Upper lobe of right lung (tissue), 1 donor: ENCODE results near the gene ZNF248. TPM values are rescaled to one million over a fixed set of nuclear protein-coding genes. Genes with fewer than 3 reads are reported as not detected.

Experiments used
- ATAC-seq: fragments of 200-7000 bp; cut with Tn5 transposase; one replicate; pipeline ENCODE4 v1.9.1; 2020; ENCODE audit warnings: mild to moderate bottlenecking, moderate library complexity
- DNase-seq: peaks from one replicate; pipeline ENCODE4 v3.0.0-alpha.2; 2020
- H3K27ac ChIP-seq: fragments of 200-600 bp; one replicate; pipeline ENCODE4 v1.8.0; 2022
- H3K27me3 ChIP-seq: fragments of 200-600 bp; one replicate; pipeline ENCODE4 v1.8.0; 2022; ENCODE audit warnings: mild to moderate bottlenecking
- H3K36me3 ChIP-seq: fragments of 200-600 bp; one replicate; pipeline ENCODE4 v1.8.0; 2022
- H3K4me1 ChIP-seq: fragments of 200-600 bp; one replicate; pipeline ENCODE4 v1.8.0; 2022
- H3K4me3 ChIP-seq: fragments of 200-600 bp; one replicate; pipeline ENCODE4 v1.8.0; 2022; ENCODE audit warnings: mild to moderate bottlenecking
- H3K9me3 ChIP-seq: fragments of 200-600 bp; one replicate; pipeline ENCODE4 v1.8.0; 2022
- CTCF ChIP-seq: fragments of 200-600 bp; IDR thresholded peaks from one replicate; pipeline ENCODE4 v1.8.0; 2022; ENCODE audit warnings: antibody characterized with exemption
- intact Hi-C: fragments of 100-400 bp; cut with DNase I; formaldehyde crosslinking; loops from one replicate; pipeline ENCODE4 v1.11.0; 2022
- total RNA-seq: library from RNA; stranded (reverse); fragmentation: NEBNext Ultra II Directional; extraction: Animal tissue kit (Norgen Biotek cat#: 25700); gene quantifications from one replicate; pipeline ENCODE4 v1.2.1, GENCODE V29; 2021
- donor health status: DM: no; HTN: yes; CAD: no; lungs with severe emphysema.

Gene ZNF248
- total RNA-seq, 1 donor from 2014 or later = 14.3 TPM

GRCh38 chr10:37821237-37821636 is 36.2 kb downstream of the ZNF248 start:
- ATAC-seq (no peak), DNase-seq (no peak)
- peaks cover 18% of the 10 kb centered on the region for H3K9me3 ChIP-seq
- no peaks in the 10 kb centered on the region for H3K36me3 ChIP-seq
- no peak for TF ChIP-seq CTCF
- no peaks in the 10 kb centered on the region for H3K27me3 ChIP-seq
- H3K27ac ChIP-seq = no peak overlapping the region
- intact Hi-C loops = no loop called here
- H3K4me3 ChIP-seq = no peak overlapping the region
- no peaks in the 10 kb centered on the region for H3K4me1 ChIP-seq

GRCh38 chr10:37819797-37820196 is 37.6 kb downstream of the ZNF248 start:
- intact Hi-C loops = no loop called here
- peaks cover 21% of the 10 kb centered on the region for H3K9me3 ChIP-seq

GRCh38 chr10:37816290-37816689 is 41.1 kb downstream of the ZNF248 start:
- intact Hi-C loops = no loop called here
- DNase-seq = no peak
- H3K36me3 ChIP-seq = no peaks in the 10 kb centered on the region
- ATAC-seq = no peak
- no peaks in the 10 kb centered on the region for H3K4me1 ChIP-seq
- H3K9me3 ChIP-seq = peaks cover 42% of the 10 kb centered on the region
- no peak overlapping the region for H3K27ac ChIP-seq
- TF ChIP-seq CTCF = no peak
- no peak overlapping the region for H3K4me3 ChIP-seq
- no peaks in the 10 kb centered on the region for H3K27me3 ChIP-seq

More at GRCh38 chr10:37819797-37820196, 37.6 kb downstream of the ZNF248 start:
- H3K36me3 ChIP-seq = no peaks in the 10 kb centered on the region
- no peak overlapping the region for H3K27ac ChIP-seq
- no peaks in the 10 kb centered on the region for H3K4me1 ChIP-seq
- DNase-seq (no peak), ATAC-seq (no peak)
- H3K27me3 ChIP-seq = no peaks in the 10 kb centered on the region
- H3K4me3 ChIP-seq = no peak overlapping the region
- TF ChIP-seq CTCF = no peak

- Histone ChIP-seq H3K27ac (no peak overlapping the region), H3K4me3 (no peak overlapping the region), H3K4me1 (no peaks in the 10 kb centered on the region), H3K9me3 (peaks cover 44% of the 10 kb centered on the region), H3K36me3 (no peaks in the 10 kb centered on the region), H3K27me3 (no peaks in the 10 kb centered on the region)
- DNase-seq = no peak
- no peak for ATAC-seq
- no peak for TF ChIP-seq CTCF
- intact Hi-C loops = no loop called here
Measured at GRCh38 chr10:37813763-37814162, 43.6 kb downstream of the ZNF248 start.

- no peak for ATAC-seq
- no peaks in the 10 kb centered on the region for H3K36me3 ChIP-seq
- intact Hi-C loops = no loop called here
- H3K4me1 ChIP-seq = no peaks in the 10 kb centered on the region
- no peak overlapping the region for H3K4me3 ChIP-seq
- no peak for TF ChIP-seq CTCF
- no peak overlapping the region for H3K27ac ChIP-seq
- no peaks in the 10 kb centered on the region for H3K27me3 ChIP-seq
- DNase-seq = no peak
- peaks cover 47% of the 10 kb centered on the region for H3K9me3 ChIP-seq
Measured at GRCh38 chr10:37812290-37812689, 45.1 kb downstream of the ZNF248 start.

GRCh38 chr10:37803269-37803668 is 54.1 kb downstream of the ZNF248 start:
- H3K4me3 ChIP-seq = no peak overlapping the region
- intact Hi-C loops = no loop called here
- no peak for ATAC-seq
- DNase-seq = no peak
- peaks cover 7% of the 10 kb centered on the region for H3K9me3 ChIP-seq
- no peaks in the 10 kb centered on the region for H3K36me3 ChIP-seq
- H3K4me1 ChIP-seq = no peaks in the 10 kb centered on the region
- no peaks in the 10 kb centered on the region for H3K27me3 ChIP-seq
- no peak for TF ChIP-seq CTCF
- H3K27ac ChIP-seq = no peak overlapping the region
